Measurements from ENCODE around the gene SLC26A8. TPM values are rescaled to one million over a fixed set of nuclear protein-coding genes. Genes with fewer than 3 reads are reported as not detected.
A peak's percentile ranks its signal among the peaks of the same experiment; 100 is the strongest.

SLC26A8 gene
- total and polyA plus RNA-seq, 2 experiments from 2014 or later, result 0.89 to 2.9 TPM

DNA sequence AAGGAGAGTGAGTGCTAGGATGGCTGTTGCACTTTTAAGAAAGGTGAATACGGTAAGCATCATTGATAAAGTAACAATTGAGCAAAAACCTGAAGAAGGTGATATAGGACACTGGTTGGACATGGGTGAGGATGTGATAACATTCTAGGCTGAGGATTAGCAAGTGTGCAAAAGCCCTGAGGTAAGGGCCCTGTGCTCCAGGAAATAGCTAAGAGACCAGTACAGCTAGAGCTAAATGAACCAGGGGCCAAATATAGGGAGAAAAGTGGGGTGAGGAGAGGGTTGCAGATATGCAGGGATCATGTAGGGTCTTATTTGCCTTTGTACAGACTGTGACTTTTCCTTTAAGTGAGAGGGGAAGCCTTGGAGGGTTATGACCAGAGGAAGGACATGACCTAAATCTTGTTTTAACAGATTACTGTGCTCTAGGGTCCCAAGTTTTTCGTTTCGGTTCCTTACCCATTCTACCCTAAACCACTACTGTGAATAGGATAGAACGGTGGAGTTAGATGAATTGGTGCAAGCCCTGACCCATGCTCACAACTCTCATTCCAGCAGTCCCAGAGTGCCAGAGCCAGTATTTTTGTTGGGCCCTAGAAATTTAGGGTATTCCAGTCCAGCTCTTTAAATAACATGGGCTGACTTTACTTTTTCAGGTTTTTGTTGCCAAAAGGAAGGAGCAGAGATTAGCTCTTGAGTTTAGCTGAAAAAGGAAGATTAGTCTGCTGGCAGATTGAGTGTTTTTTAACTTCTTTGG lies 13.9 kb upstream of the SLC26A8 start:
- no peak for DNase-seq (ENCODE audit: low spot score)
- Histone ChIP-seq H3K9me2 (ENCODE audit: insufficient read depth) (no peaks in the 10 kb centered on the region), H3K4me3 (no peak overlapping the region), H3K27ac (ENCODE audit: low read depth) (no peak overlapping the region), H3K36me3 (ENCODE audit: insufficient read depth) (no peaks in the 10 kb centered on the region), H3K4me2 (no peak overlapping the region), H3K27me3 (ENCODE audit: insufficient read depth) (no peaks in the 10 kb centered on the region), H3K4me1 (ENCODE audit: insufficient read depth) (peaks cover 17% of the 10 kb centered on the region), H2AFZ (no peak overlapping the region), H3K79me2 (replicated peaks; ENCODE audit: insufficient read depth) (peaks cover 100% of the 10 kb centered on the region), H4K20me1 (replicated peaks; ENCODE audit: insufficient read depth) (peaks cover 16% of the 10 kb centered on the region), H3F3A (replicated peaks; ENCODE audit: low read depth) (no peaks in the 10 kb centered on the region)
- TF ChIP-seq CREB1 (CRISPR knock-in tag; IDR thresholded peaks at IDR 0.05; ENCODE audit: low read depth) (no peak), EZH2 (IDR thresholded peaks at IDR 0.05; ENCODE audit: low read depth, unreplicated experiment) (no peak), ZNF114 (CRISPR knock-in tag; IDR thresholded peaks at IDR 0.05) (no peak), JUNB (IDR thresholded peaks at IDR 0.05; ENCODE audit: unreplicated experiment) (no peak), ZNF331 (CRISPR knock-in tag; IDR thresholded peaks at IDR 0.05; ENCODE audit: low read depth) (no peak), POLR2AphosphoS5 (IDR thresholded peaks at IDR 0.05; ENCODE audit: low read depth) (no peak), STAT1 (IDR thresholded peaks at IDR 0.05; ENCODE audit: unreplicated experiment) (no peak)
- TF ChIP-seq, protein P1, sequence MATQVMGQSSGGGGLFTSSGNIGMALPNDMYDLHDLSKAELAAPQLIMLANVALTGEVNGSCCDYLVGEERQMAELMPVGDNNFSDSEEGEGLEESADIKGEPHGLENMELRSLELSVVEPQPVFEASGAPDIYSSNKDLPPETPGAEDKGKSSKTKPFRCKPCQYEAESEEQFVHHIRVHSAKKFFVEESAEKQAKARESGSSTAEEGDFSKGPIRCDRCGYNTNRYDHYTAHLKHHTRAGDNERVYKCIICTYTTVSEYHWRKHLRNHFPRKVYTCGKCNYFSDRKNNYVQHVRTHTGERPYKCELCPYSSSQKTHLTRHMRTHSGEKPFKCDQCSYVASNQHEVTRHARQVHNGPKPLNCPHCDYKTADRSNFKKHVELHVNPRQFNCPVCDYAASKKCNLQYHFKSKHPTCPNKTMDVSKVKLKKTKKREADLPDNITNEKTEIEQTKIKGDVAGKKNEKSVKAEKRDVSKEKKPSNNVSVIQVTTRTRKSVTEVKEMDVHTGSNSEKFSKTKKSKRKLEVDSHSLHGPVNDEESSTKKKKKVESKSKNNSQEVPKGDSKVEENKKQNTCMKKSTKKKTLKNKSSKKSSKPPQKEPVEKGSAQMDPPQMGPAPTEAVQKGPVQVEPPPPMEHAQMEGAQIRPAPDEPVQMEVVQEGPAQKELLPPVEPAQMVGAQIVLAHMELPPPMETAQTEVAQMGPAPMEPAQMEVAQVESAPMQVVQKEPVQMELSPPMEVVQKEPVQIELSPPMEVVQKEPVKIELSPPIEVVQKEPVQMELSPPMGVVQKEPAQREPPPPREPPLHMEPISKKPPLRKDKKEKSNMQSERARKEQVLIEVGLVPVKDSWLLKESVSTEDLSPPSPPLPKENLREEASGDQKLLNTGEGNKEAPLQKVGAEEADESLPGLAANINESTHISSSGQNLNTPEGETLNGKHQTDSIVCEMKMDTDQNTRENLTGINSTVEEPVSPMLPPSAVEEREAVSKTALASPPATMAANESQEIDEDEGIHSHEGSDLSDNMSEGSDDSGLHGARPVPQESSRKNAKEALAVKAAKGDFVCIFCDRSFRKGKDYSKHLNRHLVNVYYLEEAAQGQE (IDR thresholded peaks at IDR 0.05; ENCODE audit: unreplicated experiment), result no peak
- TF ChIP-seq, protein P2, sequence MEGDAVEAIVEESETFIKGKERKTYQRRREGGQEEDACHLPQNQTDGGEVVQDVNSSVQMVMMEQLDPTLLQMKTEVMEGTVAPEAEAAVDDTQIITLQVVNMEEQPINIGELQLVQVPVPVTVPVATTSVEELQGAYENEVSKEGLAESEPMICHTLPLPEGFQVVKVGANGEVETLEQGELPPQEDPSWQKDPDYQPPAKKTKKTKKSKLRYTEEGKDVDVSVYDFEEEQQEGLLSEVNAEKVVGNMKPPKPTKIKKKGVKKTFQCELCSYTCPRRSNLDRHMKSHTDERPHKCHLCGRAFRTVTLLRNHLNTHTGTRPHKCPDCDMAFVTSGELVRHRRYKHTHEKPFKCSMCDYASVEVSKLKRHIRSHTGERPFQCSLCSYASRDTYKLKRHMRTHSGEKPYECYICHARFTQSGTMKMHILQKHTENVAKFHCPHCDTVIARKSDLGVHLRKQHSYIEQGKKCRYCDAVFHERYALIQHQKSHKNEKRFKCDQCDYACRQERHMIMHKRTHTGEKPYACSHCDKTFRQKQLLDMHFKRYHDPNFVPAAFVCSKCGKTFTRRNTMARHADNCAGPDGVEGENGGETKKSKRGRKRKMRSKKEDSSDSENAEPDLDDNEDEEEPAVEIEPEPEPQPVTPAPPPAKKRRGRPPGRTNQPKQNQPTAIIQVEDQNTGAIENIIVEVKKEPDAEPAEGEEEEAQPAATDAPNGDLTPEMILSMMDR (conservative IDR thresholded peaks at IDR 0.05; ENCODE audit: low read depth in 2 of 2), result no peak
- H3K4me1 Mint-ChIP-seq, result peaks cover 11% of the 10 kb centered on the region
- H3K36me3 Mint-ChIP-seq (ENCODE audit: low read depth), result peaks cover 4% of the 10 kb centered on the region; the same call in 1 of the 3 replicates
- H3K9me3 Mint-ChIP-seq, result no peaks in the 10 kb centered on the region
- no peaks in the 10 kb centered on the region for H3K27me3 Mint-ChIP-seq (ENCODE audit: insufficient read depth, low read depth, poor library complexity)
- H3K27ac Mint-ChIP-seq, result peak overlapping the region; percentile 22
- peak; percentile 64 for ATAC-seq
- no peak overlapping the region for H3K4me3 Mint-ChIP-seq

DNA sequence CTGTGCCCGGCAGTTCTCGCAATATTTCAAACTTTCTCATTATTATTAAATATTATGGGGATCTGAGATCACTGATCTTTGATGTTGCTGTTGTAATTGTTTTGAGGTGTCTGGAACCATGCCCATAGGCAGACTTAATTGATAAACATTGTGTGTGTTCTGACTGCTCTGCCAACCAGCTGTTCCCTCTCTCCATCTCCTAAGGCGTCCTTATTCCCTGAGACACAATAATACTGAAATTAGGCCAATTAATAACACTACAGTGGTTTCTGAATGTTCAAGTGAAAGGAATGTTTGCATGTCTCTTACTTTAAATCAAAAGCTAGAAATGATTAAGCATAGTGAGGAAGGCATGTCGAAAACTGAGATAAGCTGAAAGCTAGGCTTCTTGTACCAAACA lies 10.8 kb upstream of the SLC26A8 start:
- Mint-ChIP-seq H3K27ac (no peak overlapping the region), H3K4me1 (peaks cover 9% of the 10 kb centered on the region), H3K4me3 (no peak overlapping the region), H3K36me3 (ENCODE audit: low read depth) (peaks cover 4% of the 10 kb centered on the region; the same call in 1 of the 3 replicates), H3K27me3 (ENCODE audit: insufficient read depth, low read depth, poor library complexity) (no peaks in the 10 kb centered on the region), H3K9me3 (no peaks in the 10 kb centered on the region)
- no peak overlapping the region for H3K4me2 ChIP-seq
- DNase-seq (ENCODE audit: low spot score) (no peak), ATAC-seq (no peak)
- no peak overlapping the region for H3K4me3 ChIP-seq
- H3F3A ChIP-seq (replicated peaks; ENCODE audit: low read depth), result no peaks in the 10 kb centered on the region
- no peaks in the 10 kb centered on the region for H3K36me3 ChIP-seq (ENCODE audit: insufficient read depth)
- peaks cover 20% of the 10 kb centered on the region for H3K4me1 ChIP-seq (ENCODE audit: insufficient read depth)
- no peaks in the 10 kb centered on the region for H3K27me3 ChIP-seq (ENCODE audit: insufficient read depth)
- peaks cover 24% of the 10 kb centered on the region for H4K20me1 ChIP-seq (replicated peaks; ENCODE audit: insufficient read depth)
- H2AFZ ChIP-seq, result no peak overlapping the region
- no peaks in the 10 kb centered on the region for H3K9me2 ChIP-seq (ENCODE audit: insufficient read depth)
- H3K27ac ChIP-seq (ENCODE audit: low read depth), result no peak overlapping the region
- peaks cover 100% of the 10 kb centered on the region for H3K79me2 ChIP-seq (replicated peaks; ENCODE audit: insufficient read depth)
- TF ChIP-seq JUNB (IDR thresholded peaks at IDR 0.05; ENCODE audit: unreplicated experiment) (no peak), EZH2 (IDR thresholded peaks at IDR 0.05; ENCODE audit: low read depth, unreplicated experiment) (no peak), POLR2AphosphoS5 (IDR thresholded peaks at IDR 0.05; ENCODE audit: low read depth) (no peak)
- TF ChIP-seq, protein P2 (conservative IDR thresholded peaks at IDR 0.05; ENCODE audit: low read depth in 2 of 2), result no peak
- TF ChIP-seq, protein P3, sequence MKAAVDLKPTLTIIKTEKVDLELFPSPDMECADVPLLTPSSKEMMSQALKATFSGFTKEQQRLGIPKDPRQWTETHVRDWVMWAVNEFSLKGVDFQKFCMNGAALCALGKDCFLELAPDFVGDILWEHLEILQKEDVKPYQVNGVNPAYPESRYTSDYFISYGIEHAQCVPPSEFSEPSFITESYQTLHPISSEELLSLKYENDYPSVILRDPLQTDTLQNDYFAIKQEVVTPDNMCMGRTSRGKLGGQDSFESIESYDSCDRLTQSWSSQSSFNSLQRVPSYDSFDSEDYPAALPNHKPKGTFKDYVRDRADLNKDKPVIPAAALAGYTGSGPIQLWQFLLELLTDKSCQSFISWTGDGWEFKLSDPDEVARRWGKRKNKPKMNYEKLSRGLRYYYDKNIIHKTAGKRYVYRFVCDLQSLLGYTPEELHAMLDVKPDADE (IDR thresholded peaks at IDR 0.05), result no peak
- TF ChIP-seq, protein P1 (IDR thresholded peaks at IDR 0.05; ENCODE audit: unreplicated experiment), result no peak

Measured in GM23338 (cell line).